ENCODE measurements around the gene TPCN2.

The TPCN2 gene

DNA sequence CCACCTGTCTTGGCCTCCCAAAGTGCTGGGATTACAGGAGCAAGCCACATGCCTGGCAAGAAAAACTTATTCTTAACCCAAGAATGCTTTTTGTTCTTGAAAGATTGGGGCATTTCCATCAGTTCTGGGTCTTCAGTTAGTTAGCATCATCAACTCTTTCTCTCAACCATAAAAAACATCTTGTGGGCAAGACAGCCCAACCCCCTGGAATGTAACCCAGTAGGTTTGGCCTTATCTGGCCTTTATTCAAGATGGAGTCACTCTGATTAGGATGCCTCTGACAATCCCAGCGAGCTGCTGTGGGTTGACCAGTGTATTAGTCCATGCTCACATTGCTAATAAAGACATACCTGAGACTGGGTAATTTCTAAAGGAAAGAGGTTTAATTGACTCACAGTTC, 9.2 kb upstream of the TPCN2 start:
- DNase-seq (ENCODE audit: low read depth), result no peak

DNA sequence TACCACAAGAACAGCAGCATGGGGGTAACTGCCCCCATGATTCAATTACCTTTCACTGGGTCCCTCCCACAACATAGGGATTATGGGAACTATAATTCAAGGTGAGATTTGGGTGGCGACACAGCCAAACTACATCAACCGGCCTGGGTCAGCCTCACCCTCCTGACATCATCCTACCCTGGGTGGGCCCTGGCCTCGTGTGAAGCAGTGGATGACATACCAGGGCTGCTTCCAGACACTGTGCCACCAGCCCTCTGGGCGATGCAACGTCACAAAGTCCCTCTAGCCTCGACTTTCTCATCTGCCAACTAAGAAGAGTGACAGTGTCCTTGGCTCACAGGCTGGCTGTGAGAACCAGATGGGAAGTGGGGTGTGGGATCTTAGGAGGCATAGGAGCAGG, 8.7 kb upstream of the TPCN2 start:
- no peak for DNase-seq (ENCODE audit: low read depth)

DNA sequence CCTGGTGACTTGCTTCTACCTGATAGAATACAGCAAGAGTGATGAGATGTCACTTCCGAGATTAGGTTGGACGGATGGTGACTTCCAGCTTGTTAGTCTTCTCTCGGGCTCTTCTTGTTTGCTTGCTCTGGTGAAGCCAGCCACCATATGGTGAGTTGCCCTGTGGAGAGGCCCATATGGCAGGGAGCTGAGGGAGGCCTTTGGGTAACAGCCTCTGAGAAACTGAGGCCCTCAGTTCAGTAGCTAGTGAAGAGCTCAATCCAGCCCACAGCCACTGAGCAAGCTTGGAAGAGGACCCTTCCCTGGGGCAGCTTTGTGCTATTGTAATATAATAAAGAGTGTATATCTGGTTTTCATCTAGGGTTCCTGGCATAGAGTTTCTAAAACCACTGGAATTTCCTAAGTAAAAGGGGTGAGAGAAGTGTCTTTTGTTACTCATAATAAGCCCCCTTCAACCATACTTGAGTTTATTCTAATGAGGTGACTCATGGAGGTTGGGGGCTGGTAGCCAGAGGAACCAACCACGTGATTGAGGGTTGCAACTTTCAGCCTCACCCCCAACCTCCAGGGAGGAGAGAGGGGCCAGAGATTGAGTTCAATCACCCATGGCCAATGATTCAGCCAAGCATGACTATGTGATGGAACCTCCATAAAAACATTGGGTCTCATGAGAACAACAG, 8.0 kb upstream of the TPCN2 start:
- DNase-seq (ENCODE audit: low read depth), result no peak

DNA sequence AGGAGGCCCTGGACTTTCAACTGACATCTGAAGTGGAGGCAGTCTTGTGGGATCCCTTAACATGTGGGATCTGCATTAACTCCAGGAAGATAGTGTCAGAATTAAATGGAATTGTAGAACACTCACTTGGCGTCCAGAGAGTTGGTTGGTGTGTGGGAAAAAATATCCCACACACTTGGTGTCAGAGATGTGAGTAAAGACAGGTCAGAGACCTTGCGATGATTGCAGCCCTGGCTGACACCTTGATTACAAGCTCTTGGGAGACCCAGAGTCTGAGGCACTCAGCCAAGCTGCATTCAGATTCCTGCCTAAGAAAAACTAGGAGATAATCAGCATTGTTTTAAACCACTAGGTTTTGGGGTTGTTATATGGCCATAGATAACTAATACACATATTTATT, 7.2 kb upstream of the TPCN2 start:
- no peak for DNase-seq (ENCODE audit: low read depth)

DNA sequence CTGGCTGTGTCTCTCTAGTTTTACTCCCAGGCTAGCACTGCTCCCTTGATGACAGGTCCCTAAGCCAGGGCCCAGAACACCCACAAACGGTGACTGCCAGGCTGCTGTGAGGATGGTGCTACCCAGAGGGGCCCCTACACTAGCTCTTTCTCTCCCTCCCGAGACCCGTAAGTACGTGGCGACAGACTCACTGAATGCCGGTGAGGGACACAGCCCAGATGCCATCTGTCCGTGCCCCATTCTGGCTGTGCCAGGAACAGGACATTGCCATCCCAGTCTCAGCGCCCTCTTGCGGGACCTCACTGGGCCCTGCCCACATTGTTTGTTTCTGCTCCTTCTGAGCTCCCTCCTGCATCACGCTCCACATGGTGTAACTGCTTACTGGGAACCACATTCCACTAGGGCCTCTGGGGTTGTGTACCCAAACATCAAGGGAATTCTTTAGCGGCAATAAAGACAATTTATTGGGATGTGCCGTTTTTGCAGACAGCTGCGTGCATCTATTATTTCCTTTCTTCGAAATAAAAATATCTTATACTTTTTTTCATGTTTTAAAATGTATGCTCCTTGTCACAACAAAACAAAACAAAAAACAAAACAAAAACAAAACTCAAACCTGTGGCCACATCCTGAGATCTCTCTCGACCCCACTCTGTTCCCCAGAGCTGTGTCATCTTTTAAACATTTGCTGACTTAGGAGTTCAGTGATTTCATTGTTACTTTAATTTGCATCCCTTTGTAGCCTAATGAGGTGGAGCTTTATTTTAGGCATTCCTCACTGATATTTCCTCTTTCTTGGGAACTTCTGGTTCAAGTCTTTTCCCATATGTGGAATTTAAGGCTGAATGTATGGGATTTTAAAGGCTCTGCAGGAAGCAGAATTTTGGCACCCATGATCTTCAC, 4.4 kb upstream of the TPCN2 start:
- DNase-seq (ENCODE audit: low read depth), result no peak

DNA sequence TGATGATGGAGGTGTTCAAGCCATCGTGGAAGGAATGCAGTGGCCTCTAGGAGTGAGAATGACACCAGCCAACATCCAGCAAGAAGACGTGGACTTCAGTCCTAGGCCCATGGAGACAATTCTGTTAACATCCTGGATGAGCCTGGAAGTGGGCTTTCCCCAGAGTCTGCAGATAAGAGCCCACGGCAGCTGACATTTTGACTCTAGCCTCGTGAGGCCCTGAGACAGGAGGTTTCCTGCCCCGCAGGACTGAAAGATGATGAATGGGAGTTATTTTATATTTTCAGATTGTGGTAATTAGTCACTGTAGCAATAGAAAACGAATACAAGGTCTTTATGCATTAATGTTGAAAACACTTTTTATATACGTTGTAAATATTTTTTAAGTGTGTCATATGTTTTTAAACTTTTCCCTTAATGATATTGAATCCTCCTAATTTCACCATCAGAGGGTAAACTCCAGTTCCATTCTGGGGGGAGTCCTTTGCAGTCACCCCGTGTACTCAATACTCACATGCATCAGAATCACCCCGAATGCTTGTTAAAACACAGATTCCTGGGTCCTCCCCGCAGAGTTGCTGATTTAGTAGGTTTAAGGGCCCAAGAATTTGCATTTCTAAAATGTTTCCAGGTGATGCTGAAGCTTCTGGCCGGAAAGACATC, 570 bp upstream of the TPCN2 start:
- no peak for DNase-seq (ENCODE audit: low read depth)

DNA sequence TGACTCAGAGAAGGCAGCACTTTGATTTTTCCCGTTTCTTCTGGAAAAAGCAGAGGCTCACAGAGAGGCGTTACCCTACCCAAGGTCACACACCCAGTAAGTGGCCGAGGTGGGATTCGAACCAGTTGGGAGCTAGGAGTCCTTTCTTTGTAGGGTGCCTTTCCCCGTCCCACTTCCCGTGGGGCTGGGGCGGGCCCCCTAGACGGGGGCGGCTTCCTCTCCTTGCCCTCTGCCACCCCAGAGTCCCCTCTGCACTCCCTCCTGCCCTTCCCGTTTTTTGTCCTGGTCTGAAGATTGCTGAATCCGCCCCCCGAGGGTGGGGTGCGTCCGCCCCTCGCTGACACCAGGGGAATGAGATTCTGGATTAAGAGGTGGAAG, 747 bp downstream of the TPCN2 start:
- no peak for DNase-seq (ENCODE audit: low read depth)

DNA sequence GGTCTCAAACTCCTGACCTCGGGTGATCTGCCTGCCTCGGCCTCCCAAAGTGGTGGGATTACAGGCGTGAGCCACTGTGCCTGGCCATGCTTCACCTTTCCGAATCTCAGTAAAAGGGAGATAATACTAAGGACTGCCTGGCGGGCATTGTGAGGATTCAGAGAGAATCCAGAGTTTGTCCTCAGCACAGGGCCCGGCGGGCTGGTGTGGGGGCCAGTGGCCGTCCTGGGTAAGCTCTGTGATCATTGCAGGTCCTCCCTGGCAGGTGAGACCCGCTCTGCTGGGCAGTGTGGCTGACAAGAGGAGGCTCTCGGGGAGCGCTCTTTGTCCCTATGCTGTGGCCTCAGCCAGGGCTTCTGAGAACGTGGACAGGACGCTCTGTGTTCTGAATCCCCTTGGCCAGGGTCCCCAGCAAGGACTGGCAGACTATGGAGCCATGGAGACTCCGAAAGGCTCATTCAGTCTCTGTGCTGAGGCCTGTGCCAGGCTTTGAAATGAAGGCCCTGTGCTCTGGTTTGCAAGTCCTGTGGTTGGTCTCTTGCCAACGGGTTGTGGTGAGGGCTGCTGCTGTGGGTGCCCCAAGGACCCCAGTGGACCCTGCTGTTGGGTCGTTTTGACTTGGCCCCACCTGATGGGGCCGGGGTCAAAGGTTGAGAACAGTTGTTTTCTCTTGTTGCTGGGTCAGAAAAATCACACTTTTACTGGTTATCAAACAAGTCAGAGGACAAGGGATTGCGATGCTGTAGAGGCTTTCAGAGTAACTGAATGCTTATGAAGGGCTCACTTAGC, 2.1 kb downstream of the TPCN2 start:
- DNase-seq (ENCODE audit: low read depth), result no peak

DNA sequence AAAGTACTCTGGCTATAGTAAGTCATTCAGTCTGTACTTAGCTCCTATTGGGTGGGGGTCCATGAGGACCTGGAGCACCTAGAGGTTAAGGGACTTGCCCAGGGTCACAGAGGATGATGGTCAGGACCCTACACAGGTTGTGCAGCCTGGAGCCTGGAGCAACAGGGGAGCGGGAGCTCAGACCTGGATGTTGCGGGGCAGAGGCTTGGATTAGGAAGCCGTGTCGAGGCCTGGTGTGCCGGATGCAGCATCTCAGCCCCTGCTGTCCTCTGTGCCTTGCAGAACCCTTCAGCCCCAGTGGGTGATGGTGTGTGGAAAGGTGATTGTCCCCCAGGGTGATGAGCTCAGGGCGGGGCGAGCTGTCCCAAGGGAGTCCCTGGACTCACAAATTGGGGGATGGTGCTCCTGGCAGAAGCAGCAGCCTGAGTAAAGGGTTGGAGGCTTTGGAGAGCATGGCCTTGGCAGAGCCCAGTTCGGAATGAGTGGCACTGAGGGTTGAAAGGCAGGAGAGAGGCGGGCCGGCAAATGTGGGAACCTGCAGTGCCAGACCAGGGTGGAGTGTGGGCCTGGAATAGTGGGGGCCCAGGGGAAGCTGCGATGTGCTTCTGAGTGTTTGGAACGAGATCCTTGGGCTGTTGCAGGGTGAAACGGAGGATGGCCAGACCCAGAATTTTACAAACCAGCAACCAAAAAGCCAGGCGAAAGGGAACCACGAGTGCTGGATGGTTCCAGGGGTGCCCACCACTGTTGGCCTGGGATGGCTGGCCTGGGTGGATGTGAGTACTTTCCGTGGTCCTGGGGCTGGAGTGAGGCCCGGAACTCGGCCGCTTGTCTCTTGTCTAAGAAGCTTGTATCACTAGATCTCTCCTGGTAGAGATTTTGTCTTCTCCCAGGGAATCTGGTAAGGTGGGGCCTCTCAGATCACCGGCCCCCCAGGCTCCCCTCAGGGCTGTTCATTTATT, 2.9 kb downstream of the TPCN2 start:
- DNase-seq (ENCODE audit: low read depth), result no peak

DNA sequence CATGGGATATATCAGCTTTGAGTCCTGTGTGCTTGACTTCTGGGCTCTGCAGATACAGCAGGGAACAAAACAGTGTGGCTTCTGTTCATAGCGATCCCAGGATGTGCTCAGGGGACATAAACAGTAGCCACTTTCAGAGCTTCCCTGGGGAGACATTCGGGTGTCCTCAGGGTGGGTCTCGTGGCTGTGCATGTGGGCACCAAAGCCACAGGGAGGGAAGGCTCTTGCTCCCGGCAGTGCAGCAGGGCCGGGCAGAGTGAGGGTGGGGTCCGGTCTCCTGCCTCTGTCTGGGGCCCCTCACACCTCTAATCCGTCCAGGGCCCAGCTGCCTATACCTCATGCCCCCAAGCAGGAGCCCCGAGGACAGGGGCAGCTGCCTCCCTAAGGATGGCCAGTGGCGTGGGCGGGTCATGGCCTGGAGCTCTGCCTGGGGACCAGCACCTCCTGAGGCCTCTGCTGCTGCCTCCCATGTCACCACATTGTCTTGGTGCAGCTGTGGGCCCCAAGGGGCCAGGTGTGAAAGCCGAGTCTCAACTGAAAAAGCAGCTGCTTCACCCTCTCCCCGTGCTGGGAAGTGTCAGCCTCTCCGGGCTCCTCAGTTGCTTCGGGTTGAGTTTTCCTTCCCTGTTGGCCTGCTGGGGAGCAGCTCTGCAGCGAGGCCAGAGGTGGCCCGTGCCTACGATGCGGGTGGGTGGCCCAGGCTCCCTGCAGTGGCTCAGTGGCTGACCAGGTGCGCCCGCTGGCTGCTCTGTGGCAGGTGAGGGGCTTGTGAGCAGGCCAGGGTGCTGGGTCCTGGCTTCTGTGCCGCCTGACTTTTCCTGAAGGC, 3.8 kb downstream of the TPCN2 start:
- DNase-seq (ENCODE audit: low read depth), result no peak

DNA sequence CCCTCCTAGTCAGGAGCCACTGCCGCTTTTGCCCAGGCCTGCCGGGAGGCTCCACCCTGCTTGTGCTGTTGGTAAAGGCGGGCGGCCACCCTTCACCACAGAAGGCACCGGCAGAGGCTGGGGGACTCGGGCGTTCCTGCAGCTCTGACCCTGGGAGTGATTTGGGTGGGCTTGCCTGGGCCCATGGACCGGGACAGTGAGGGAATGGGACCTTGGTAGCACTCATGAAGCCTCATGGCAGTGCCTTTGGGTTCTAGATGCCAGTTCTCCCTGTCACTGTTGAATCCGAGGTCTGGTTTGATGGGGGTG, 4.4 kb downstream of the TPCN2 start:
- DNase-seq (ENCODE audit: low read depth), result no peak

DNA sequence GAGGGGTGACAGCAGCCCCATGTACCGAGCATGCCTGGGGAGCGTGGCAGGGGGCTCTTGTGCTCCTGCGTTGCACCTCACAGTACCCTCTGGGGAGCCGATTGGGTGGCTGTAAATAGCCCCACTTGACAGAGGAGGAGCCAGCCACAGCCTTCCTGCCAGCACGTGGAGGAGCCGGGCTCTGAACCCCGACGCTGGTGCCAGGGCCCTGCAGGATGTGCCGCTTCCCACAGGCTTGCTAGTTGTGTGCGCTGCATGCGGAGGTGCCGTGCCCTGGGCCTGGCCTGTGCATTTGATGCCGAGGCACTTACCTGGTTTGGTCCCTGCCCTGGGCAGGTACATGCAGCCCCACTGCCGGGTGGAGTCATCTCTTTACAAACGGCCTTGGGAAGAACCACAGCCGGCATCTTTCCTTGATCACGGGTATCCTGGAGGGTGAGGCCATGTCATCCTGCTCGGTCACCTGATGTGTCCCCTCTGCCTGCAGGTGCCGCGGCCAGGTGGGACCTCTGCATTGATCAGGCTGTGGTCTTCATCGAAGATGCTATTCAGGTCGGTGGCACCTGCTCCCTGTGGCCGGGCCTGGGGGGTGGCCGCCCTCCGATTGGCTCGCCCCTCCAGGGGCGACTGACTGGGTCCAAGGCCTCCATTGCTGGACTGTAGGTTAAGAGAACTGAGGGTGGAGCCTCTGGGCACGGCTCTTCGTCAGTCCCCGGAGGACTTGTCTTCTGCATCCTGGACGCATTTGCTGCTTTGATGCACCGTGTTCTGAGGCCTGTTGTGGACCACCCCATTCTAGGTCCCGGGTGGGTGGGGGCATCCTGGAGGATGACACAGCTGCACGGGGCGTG, 5.0 kb downstream of the TPCN2 start:
- no peak for DNase-seq (ENCODE audit: low read depth)

DNA sequence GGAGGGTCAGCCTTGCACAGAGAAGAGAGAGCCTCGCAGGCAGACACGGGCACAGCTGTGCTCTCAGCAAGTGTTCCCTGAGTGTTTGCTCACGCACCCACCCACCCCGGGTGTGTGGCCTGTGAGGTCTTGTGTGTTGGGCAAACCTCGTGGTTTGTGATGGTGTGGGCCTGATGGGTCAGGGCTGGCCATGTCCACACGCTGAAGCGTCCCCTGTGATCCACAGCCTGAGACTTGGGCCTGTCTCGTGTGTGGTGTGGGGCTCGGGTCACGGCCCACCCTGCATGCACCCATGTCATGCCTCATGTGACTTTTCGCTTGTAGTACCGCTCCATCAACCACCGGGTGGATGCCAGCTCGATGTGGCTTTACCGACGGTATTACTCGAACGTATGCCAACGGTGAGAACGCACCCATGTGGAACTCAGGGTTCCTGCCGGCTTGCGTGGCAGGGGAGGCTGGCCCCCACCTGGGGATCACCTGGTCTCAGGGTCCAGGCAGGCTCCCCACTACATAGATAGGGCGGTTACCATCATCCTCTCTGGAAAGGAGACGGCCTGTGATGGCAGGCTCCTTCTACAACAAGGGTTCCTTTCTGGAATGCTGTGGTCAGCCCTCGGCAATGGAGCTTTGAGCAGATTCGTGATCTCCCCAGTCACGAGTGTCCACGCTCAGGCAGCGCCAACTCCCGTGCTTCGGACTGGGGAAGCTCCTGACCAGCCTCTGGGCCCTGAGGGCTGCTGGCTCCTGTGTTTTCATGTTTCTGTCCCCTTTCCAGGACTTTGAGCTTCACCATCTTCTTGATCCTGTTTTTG, 5.9 kb downstream of the TPCN2 start:
- DNase-seq (ENCODE audit: low read depth), result no peak

DNA sequence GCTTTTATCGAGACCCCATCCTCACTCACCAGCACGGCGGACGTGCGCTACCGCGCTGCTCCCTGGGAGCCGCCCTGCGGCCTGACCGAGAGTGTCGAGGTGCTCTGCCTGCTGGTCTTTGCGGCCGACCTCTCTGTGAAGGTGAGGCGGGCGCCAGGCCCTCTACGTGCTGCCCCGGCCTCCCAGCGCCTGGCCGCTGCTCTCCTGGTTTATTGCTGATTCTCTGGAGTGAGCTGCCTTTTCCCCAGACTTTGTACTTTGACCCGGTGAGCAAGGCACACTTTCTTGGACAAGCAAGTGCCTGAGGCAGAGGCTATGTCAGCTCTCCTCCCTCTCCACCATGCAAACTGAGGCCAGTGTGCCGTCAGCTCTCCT, 6.5 kb downstream of the TPCN2 start:
- no peak for DNase-seq (ENCODE audit: low read depth)

DNA sequence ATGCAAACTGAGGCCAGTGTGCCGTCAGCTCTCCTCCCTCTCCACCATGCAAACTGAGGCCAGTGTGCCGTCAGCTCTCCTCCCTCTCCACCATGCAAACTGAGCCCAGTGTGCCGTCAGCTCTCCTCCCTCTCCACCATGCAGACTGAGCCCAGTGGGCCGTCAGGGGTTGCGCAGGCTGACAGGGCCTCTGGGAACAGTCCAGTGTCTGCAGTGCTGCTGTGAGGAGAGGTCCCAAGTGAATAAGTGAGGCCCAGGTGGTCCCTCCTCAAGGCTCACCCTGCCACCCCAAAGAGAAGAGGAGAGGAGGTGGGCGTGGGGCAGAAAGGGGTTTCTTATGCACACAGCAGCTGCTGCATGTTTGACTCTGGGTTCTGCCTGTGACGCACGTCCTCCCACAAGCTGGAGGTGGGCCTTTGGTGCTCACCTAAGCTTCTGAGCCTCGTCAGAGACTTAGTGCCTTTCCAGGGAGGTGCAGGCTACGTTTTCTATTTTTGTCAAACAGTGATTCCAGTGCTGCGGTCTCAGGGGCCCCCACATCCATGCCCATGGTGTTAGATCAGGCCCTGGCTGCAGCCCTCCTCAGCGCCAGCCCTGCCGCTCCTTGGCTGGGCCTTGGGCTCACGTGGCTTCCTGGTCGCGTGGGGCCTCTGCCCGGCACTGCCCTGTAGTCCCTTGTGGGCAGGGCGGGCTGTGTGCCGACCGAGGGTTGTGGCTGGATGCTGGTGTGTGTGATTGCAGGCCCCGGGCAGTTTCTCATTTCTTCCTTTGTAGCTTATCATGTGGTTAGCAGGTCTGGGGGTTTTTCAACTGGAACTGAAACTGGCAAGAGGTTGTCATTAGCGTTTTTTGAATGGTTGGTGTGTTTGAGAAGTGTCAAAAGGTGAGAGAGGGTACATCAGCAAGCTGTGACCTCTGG, 7.1 kb downstream of the TPCN2 start:
- no peak for DNase-seq (ENCODE audit: low read depth)

DNA sequence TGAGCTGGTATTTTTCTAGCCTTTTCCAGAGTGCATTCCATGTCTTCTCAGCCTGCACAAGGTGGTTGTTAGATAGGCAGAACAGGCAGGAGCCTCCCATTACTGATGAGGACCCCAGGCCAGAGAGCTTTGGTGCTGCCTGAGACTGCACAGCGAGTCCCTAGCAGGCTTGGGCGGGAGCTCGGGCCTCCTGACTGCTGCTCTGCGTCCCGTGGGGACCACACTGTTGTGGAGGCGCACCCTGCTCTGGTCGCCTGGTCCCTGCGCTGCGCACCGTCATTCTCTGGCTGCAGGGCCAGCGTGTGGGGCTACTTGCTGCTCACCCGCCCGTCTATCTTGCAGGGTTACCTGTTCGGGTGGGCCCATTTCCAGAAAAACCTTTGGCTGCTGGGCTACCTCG, 8.5 kb downstream of the TPCN2 start:
- no peak for DNase-seq (ENCODE audit: low read depth)

DNA sequence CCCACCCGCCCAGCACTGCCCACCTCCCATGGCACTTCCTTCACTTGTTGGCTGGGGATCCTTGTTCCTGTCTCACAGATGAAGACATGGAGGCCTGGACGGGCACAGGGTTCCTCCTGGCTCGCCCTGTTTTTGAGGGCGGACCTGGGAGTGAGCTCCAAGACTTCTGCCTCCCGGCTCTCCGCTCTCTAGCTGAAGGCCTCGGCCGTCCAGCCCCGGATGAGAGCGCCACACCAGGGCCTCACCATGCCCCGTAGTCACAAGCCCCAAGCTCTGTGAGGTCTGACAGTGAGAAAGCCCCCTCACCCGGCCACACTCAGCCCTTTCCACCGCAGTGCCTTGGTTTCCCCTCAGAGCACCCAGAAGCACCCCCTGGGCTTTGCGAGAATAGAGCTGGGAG, 9.1 kb downstream of the TPCN2 start:
- DNase-seq (ENCODE audit: low read depth), result no peak

All from activated gamma-delta T cell treated with anti-CD3 and anti-CD28 coated beads, Interleukin-2, amount 50 U/mL, for 16 hours (primary cell).